GM23338 (cell line): ENCODE results near the gene CACHD1.

Experiments used
- CREB1 ChIP-seq: fragments of 250-450 bp; sonication (Bioruptor Pico); IDR thresholded peaks from 2 replicates; pipeline ENCODE4 v1.5.0; 2020; ENCODE audit warnings: low read depth, mild to moderate bottlenecking, moderate library complexity
- ETS1 ChIP-seq: IDR thresholded peaks from 2 replicates; pipeline ENCODE4 v1.6.1; 2016; ENCODE audit warnings: antibody characterized with exemption
- EZH2 ChIP-seq: fragments of 200-600 bp; sonication (generic); IDR thresholded peaks from one replicate; pipeline ENCODE4 v1.8.0; 2017; ENCODE audit warnings: antibody characterized with exemption, mild to moderate bottlenecking, low read depth; ENCODE audit not compliant: unreplicated experiment
- EZH2phosphoT487 ChIP-seq: fragments of 200-600 bp; sonication (generic); IDR thresholded peaks from one replicate; pipeline ENCODE4 v1.8.1; 2018; ENCODE audit warnings: antibody characterized with exemption; ENCODE audit not compliant: unreplicated experiment
- JUNB ChIP-seq: IDR thresholded peaks from one replicate; pipeline ENCODE4 v1.6.1; 2016; ENCODE audit warnings: antibody characterized with exemption; ENCODE audit not compliant: unreplicated experiment
- NANOG ChIP-seq: IDR thresholded peaks from 2 replicates; pipeline ENCODE4 v1.6.1; 2016; ENCODE audit warnings: antibody characterized with exemption, borderline replicate concordance
- POLR2AphosphoS5 ChIP-seq: IDR thresholded peaks from 2 replicates; pipeline ENCODE4 v1.6.1; 2016; ENCODE audit warnings: antibody characterized with exemption, low read depth
- REST ChIP-seq: IDR thresholded peaks from one replicate; pipeline ENCODE4 v1.6.1; 2018; ENCODE audit warnings: antibody characterized with exemption; ENCODE audit not compliant: unreplicated experiment
- STAT1 ChIP-seq: IDR thresholded peaks from one replicate; pipeline ENCODE4 v1.6.1; 2016; ENCODE audit warnings: antibody characterized with exemption; ENCODE audit not compliant: unreplicated experiment
- ZNF114 ChIP-seq: fragments of 250-450 bp; sonication (Bioruptor Pico); IDR thresholded peaks from 2 replicates; pipeline ENCODE4 v1.5.0; 2020; ENCODE audit warnings: mild to moderate bottlenecking, moderate library complexity
- ZNF331 ChIP-seq: fragments of 250-450 bp; sonication (Bioruptor Pico); IDR thresholded peaks from 2 replicates; pipeline ENCODE4 v1.5.0; 2020; ENCODE audit warnings: low read depth, mild to moderate bottlenecking, moderate library complexity
- TF ChIP-seq, protein P1 (sequence below), 2 experiments: fragments of 200-600 bp in 1 of 2; sonication (generic) in 1 of 2; conservative IDR thresholded peaks; 2 replicates each; pipeline versions ENCODE4 v1.5.1 to v1.6.1; 2016 to 2017; ENCODE audit warnings: antibody characterized with exemption in 2 of 2, low read depth in 2 of 2, mild to moderate bottlenecking in 2 of 2, moderate library complexity in 1 of 2
- TF ChIP-seq, protein P2 (sequence below): fragments of 250-450 bp; sonication (Bioruptor Pico); IDR thresholded peaks from 2 replicates; pipeline ENCODE4 v1.5.0; 2020; ENCODE audit warnings: mild to moderate bottlenecking, moderate library complexity

- TF ChIP-seq, protein P1, sequence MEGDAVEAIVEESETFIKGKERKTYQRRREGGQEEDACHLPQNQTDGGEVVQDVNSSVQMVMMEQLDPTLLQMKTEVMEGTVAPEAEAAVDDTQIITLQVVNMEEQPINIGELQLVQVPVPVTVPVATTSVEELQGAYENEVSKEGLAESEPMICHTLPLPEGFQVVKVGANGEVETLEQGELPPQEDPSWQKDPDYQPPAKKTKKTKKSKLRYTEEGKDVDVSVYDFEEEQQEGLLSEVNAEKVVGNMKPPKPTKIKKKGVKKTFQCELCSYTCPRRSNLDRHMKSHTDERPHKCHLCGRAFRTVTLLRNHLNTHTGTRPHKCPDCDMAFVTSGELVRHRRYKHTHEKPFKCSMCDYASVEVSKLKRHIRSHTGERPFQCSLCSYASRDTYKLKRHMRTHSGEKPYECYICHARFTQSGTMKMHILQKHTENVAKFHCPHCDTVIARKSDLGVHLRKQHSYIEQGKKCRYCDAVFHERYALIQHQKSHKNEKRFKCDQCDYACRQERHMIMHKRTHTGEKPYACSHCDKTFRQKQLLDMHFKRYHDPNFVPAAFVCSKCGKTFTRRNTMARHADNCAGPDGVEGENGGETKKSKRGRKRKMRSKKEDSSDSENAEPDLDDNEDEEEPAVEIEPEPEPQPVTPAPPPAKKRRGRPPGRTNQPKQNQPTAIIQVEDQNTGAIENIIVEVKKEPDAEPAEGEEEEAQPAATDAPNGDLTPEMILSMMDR (conservative IDR thresholded peaks at IDR 0.05; ENCODE audit: low read depth in 2 of 2), result no peak
- no peak for TF ChIP-seq POLR2AphosphoS5
- no peak for TF ChIP-seq EZH2
- TF ChIP-seq CREB1 (CRISPR knock-in tag), result no peak
- no peak for TF ChIP-seq EZH2phosphoT487
- no peak for TF ChIP-seq REST
- no peak for TF ChIP-seq ETS1
- no peak for TF ChIP-seq JUNB
- TF ChIP-seq, protein P2, sequence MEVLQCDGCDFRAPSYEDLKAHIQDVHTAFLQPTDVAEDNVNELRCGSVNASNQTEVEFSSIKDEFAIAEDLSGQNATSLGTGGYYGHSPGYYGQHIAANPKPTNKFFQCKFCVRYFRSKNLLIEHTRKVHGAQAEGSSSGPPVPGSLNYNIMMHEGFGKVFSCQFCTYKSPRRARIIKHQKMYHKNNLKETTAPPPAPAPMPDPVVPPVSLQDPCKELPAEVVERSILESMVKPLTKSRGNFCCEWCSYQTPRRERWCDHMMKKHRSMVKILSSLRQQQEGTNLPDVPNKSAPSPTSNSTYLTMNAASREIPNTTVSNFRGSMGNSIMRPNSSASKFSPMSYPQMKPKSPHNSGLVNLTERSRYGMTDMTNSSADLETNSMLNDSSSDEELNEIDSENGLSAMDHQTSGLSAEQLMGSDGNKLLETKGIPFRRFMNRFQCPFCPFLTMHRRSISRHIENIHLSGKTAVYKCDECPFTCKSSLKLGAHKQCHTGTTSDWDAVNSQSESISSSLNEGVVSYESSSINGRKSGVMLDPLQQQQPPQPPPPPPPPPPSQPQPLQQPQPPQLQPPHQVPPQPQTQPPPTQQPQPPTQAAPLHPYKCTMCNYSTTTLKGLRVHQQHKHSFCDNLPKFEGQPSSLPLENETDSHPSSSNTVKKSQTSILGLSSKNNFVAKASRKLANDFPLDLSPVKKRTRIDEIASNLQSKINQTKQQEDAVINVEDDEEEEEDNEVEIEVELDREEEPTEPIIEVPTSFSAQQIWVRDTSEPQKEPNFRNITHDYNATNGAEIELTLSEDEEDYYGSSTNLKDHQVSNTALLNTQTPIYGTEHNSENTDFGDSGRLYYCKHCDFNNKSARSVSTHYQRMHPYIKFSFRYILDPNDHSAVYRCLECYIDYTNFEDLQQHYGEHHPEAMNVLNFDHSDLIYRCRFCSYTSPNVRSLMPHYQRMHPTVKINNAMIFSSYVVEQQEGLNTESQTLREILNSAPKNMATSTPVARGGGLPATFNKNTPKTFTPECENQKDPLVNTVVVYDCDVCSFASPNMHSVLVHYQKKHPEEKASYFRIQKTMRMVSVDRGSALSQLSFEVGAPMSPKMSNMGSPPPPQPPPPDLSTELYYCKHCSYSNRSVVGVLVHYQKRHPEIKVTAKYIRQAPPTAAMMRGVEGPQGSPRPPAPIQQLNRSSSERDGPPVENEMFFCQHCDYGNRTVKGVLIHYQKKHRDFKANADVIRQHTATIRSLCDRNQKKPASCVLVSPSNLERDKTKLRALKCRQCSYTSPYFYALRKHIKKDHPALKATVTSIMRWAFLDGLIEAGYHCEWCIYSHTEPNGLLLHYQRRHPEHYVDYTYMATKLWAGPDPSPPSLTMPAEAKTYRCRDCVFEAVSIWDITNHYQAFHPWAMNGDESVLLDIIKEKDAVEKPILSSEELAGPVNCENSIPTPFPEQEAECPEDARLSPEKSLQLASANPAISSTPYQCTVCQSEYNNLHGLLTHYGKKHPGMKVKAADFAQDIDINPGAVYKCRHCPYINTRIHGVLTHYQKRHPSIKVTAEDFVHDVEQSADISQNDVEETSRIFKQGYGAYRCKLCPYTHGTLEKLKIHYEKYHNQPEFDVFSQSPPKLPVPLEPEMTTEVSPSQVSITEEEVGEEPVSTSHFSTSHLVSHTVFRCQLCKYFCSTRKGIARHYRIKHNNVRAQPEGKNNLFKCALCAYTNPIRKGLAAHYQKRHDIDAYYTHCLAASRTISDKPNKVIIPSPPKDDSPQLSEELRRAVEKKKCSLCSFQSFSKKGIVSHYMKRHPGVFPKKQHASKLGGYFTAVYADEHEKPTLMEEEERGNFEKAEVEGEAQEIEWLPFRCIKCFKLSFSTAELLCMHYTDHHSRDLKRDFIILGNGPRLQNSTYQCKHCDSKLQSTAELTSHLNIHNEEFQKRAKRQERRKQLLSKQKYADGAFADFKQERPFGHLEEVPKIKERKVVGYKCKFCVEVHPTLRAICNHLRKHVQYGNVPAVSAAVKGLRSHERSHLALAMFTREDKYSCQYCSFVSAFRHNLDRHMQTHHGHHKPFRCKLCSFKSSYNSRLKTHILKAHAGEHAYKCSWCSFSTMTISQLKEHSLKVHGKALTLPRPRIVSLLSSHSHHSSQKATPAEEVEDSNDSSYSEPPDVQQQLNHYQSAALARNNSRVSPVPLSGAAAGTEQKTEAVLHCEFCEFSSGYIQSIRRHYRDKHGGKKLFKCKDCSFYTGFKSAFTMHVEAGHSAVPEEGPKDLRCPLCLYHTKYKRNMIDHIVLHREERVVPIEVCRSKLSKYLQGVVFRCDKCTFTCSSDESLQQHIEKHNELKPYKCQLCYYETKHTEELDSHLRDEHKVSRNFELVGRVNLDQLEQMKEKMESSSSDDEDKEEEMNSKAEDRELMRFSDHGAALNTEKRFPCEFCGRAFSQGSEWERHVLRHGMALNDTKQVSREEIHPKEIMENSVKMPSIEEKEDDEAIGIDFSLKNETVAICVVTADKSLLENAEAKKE (CRISPR knock-in tag), result no peak
- TF ChIP-seq STAT1, result no peak
- no peak for TF ChIP-seq ZNF331
- TF ChIP-seq ZNF114, result no peak
- no peak for TF ChIP-seq NANOG
These were observed 34.9 kb upstream of the CACHD1 start for GRCh38 chr1:64435000-64435399.
